GM23338 (cell line): ENCODE data around the gene OR2V2. TPM values are rescaled to one million over a fixed set of nuclear protein-coding genes. Genes with fewer than 3 reads are reported as not detected.
A peak's percentile ranks its signal among the peaks of the same experiment; 100 is the strongest.
"Not testable (repeated sequence)": the region's sequence is repeated elsewhere in the genome, so short reads cannot be mapped to it uniquely, and the experiment has no call there.

Experiments used
- ATAC-seq: fragments of 200-7000 bp; cut with Tn5 transposase; 3 replicates; pipeline ENCODE4 v1.9.1; 2020
- DNase-seq: peaks from one replicate; pipeline ENCODE4 v3.0.0-alpha.2; 2015; ENCODE audit warnings: low spot score
- H2AFZ ChIP-seq: fragments of 200-600 bp; sonication (generic); 2 replicates; pipeline ENCODE4 v1.8.0; 2016; ENCODE audit warnings: antibody characterized with exemption, mild to moderate bottlenecking, moderate library complexity
- H3F3A ChIP-seq: fragments of 200-600 bp; sonication (generic); replicated peaks from 2 replicates; pipeline ENCODE4 v1.8.0; 2017; ENCODE audit warnings: antibody characterized with exemption, mixed run types, low read depth
- H3K27ac ChIP-seq: fragments of 200-600 bp; sonication (generic); 2 replicates; pipeline ENCODE4 v1.6.1; 2016; ENCODE audit warnings: low read depth
- H3K27me3 ChIP-seq: fragments of 200-600 bp; sonication (generic); 2 replicates; pipeline ENCODE4 v1.8.0; 2016; ENCODE audit warnings: mild to moderate bottlenecking, mixed run types, moderate library complexity; ENCODE audit not compliant: insufficient read depth
- H3K36me3 ChIP-seq: fragments of 200-600 bp; sonication (generic); 2 replicates; pipeline ENCODE4 v1.8.0; 2016; ENCODE audit warnings: mild to moderate bottlenecking; ENCODE audit not compliant: insufficient read depth
- H3K4me1 ChIP-seq: fragments of 200-600 bp; sonication (generic); 2 replicates; pipeline ENCODE4 v1.8.0; 2016; ENCODE audit warnings: mild to moderate bottlenecking, moderate library complexity; ENCODE audit not compliant: insufficient read depth
- H3K4me2 ChIP-seq: fragments of 200-600 bp; sonication (generic); 2 replicates; pipeline ENCODE4 v1.7.1; 2017; ENCODE audit warnings: mixed run types
- H3K4me3 ChIP-seq: fragments of 200-600 bp; sonication (generic); 2 replicates; pipeline ENCODE4 v1.6.1; 2016; ENCODE audit warnings: mixed run types
- H3K79me2 ChIP-seq: fragments of 200-600 bp; sonication (generic); replicated peaks from 2 replicates; pipeline ENCODE4 v1.8.0; 2017; ENCODE audit warnings: mild to moderate bottlenecking; ENCODE audit not compliant: insufficient read depth
- H3K9me2 ChIP-seq: fragments of 200-600 bp; sonication (generic); 2 replicates; pipeline ENCODE4 v1.8.0; 2017; ENCODE audit not compliant: insufficient read depth
- H4K20me1 ChIP-seq: fragments of 200-600 bp; sonication (generic); replicated peaks from 2 replicates; pipeline ENCODE4 v1.8.0; 2017; ENCODE audit warnings: mild to moderate bottlenecking; ENCODE audit not compliant: insufficient read depth
- H3K27ac Mint-ChIP-seq: 2 replicates; pipeline ENCODE4 v1.8.0; 2020; ENCODE audit warnings: inconsistent platforms, mild to moderate bottlenecking, moderate library complexity, mixed read lengths
- H3K27me3 Mint-ChIP-seq: 3 replicates; pipeline ENCODE4 v1.8.0; 2022; ENCODE audit warnings: low read depth, mild to moderate bottlenecking, moderate library complexity, mixed read lengths, inconsistent platforms; ENCODE audit not compliant: insufficient read depth, poor library complexity
- H3K36me3 Mint-ChIP-seq: 3 replicates; pipeline ENCODE4 v1.8.0; 2021; ENCODE audit warnings: low read depth, mild to moderate bottlenecking, inconsistent platforms, moderate library complexity, mixed read lengths
- H3K4me1 Mint-ChIP-seq: 3 replicates; pipeline ENCODE4 v1.8.0; 2020; ENCODE audit warnings: mild to moderate bottlenecking, inconsistent platforms, mixed read lengths
- H3K4me3 Mint-ChIP-seq: 3 replicates; pipeline ENCODE4 v1.8.0; 2021; ENCODE audit warnings: moderate library complexity, mild to moderate bottlenecking, inconsistent platforms, mixed read lengths
- H3K9me3 Mint-ChIP-seq: 3 replicates; pipeline ENCODE4 v1.8.0; 2020; ENCODE audit warnings: moderate library complexity, mild to moderate bottlenecking, inconsistent platforms, mixed read lengths
- EZH2 ChIP-seq: fragments of 200-600 bp; sonication (generic); IDR thresholded peaks from one replicate; pipeline ENCODE4 v1.8.0; 2017; ENCODE audit warnings: antibody characterized with exemption, mild to moderate bottlenecking, low read depth; ENCODE audit not compliant: unreplicated experiment
- JUNB ChIP-seq: IDR thresholded peaks from one replicate; pipeline ENCODE4 v1.6.1; 2016; ENCODE audit warnings: antibody characterized with exemption; ENCODE audit not compliant: unreplicated experiment
- STAT1 ChIP-seq: IDR thresholded peaks from one replicate; pipeline ENCODE4 v1.6.1; 2016; ENCODE audit warnings: antibody characterized with exemption; ENCODE audit not compliant: unreplicated experiment
- ZNF462 ChIP-seq: fragments of 250-450 bp; sonication (Bioruptor Pico); IDR thresholded peaks from 2 replicates; pipeline ENCODE4 v1.5.0; 2020; ENCODE audit warnings: mild to moderate bottlenecking, moderate library complexity
- polyA plus RNA-seq: library from polyadenylated mRNA; unstranded; fragments of >200 nt; fragmentation: Nextera tagmentation; extraction: Ambion mirVana; gene quantifications from 2 replicates; pipeline ENCODE4 v1.2.1, GENCODE V29; 2016
- total RNA-seq: library from RNA; depleted of rRNA; stranded (reverse); fragments of >200 nt; shearing (Covaris generic); gene quantifications from 2 replicates; pipeline ENCODE4 v1.2.3, GENCODE V29; 2014

The OR2V2 gene
- total and polyA plus RNA-seq, 2 experiments from 2014 or later = not detected

- not testable (repeated sequence) for H3K4me1 ChIP-seq, H3F3A ChIP-seq, H3K27ac ChIP-seq, H4K20me1 ChIP-seq, H3K9me2 ChIP-seq, H3K36me3 ChIP-seq, H3K79me2 ChIP-seq, H3K27ac Mint-ChIP-seq, H3K36me3 Mint-ChIP-seq
- H3K4me3 Mint-ChIP-seq = peak overlapping the region; percentile 81
- H3K4me1 Mint-ChIP-seq = peaks cover 24% of the 10 kb centered on the region
- peak; percentile 64; the same call in 1 of the 2 replicates for TF ChIP-seq ZNF462 (CRISPR knock-in tag)
- peak overlapping the region; percentile 92 for H2AFZ ChIP-seq
- peak overlapping the region; percentile 89 for H3K4me2 ChIP-seq
- H3K9me3 Mint-ChIP-seq = peaks cover 14% of the 10 kb centered on the region; the same call in 2 of the 3 replicates
- ATAC-seq (peak; percentile 23), DNase-seq (peak; percentile 78)
- H3K27me3 Mint-ChIP-seq = peaks cover 65% of the 10 kb centered on the region
- peak overlapping the region; percentile 61 for H3K4me3 ChIP-seq
- H3K27me3 ChIP-seq = peaks cover 34% of the 10 kb centered on the region
Measured at GRCh38 chr5:181169459-181170236, 22.3 kb downstream of the OR2V2 start.

DNA sequence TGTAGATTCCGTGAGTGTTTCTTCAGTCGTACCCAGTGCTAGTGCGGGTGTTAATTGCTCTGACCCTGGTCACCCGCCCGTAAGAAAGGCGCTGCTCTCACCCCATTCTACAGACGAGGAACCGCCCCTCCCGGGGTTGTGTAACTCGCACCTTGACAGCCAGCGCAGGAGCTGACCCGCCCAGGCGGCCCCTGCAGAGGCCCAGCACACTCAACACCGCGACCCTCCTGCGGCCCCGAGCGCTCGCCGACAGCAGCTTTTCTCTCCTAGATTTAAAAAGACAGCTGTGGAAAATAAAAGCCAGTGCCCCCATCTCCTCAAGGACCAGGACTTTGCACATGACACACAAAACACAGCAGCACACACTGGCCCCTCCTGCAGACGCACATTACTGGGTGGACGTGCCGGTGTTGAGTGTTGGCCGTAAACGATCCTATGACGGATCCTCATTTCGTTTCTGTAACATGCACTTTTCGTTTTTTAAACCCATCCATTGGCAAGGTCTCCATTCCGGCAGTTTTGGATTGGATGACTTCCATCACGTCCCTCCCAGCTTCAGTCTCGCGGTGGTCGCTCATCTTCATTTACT is 22.9 kb downstream of the OR2V2 start:
- Mint-ChIP-seq H3K36me3 (no peaks in the 10 kb centered on the region; the same call in 2 of the 3 replicates), H3K27ac (no peak overlapping the region; the same call in 1 of the 2 replicates), H3K4me1 (peaks cover 24% of the 10 kb centered on the region), H3K4me3 (peak overlapping the region; percentile 81), H3K27me3 (peaks cover 62% of the 10 kb centered on the region), H3K9me3 (peaks cover 14% of the 10 kb centered on the region; the same call in 2 of the 3 replicates)
- ATAC-seq = peak; percentile 15
- no peaks in the 10 kb centered on the region for H3K9me2 ChIP-seq
- H2AFZ ChIP-seq = peak overlapping the region; percentile 92
- H3K79me2 ChIP-seq = no peaks in the 10 kb centered on the region
- peaks cover 4% of the 10 kb centered on the region for H3K4me1 ChIP-seq
- peaks cover 34% of the 10 kb centered on the region for H3K27me3 ChIP-seq
- H3K36me3 ChIP-seq = no peaks in the 10 kb centered on the region
- peaks cover 3% of the 10 kb centered on the region; the same call in 1 of the 2 replicates for H3F3A ChIP-seq
- H3K4me2 ChIP-seq = peak overlapping the region; percentile 89
- H3K27ac ChIP-seq = no peak overlapping the region
- H3K4me3 ChIP-seq = peak overlapping the region; percentile 61
- DNase-seq = peak; percentile 75
- TF ChIP-seq EZH2 (peak; percentile 54), STAT1 (no peak), JUNB (no peak)
- no peaks in the 10 kb centered on the region for H4K20me1 ChIP-seq
